IgD-negative memory B cell (primary cell): ENCODE data around the gene DKK3. TPM values are rescaled to one million over a fixed set of nuclear protein-coding genes. Genes with fewer than 3 reads are reported as not detected.

Source experiments
- H3K27ac Mint-ChIP-seq, 3 donors: one replicate each; pipeline ENCODE4 v1.8.0; 2020 to 2022; ENCODE audit warnings: mild to moderate bottlenecking in 3 of 3, mixed read lengths in 3 of 3, moderate library complexity in 1 of 3
- H3K27me3 Mint-ChIP-seq: one replicate; pipeline ENCODE4 v1.8.0; 2021; ENCODE audit warnings: mixed read lengths
- H3K36me3 Mint-ChIP-seq: one replicate; pipeline ENCODE4 v1.8.0; 2020; ENCODE audit warnings: mild to moderate bottlenecking, mixed read lengths
- H3K4me1 Mint-ChIP-seq, 3 donors: one replicate each; pipeline ENCODE4 v1.8.0; 2020 to 2022; ENCODE audit warnings: mixed read lengths in 3 of 3, mild to moderate bottlenecking in 1 of 3
- H3K4me3 Mint-ChIP-seq, 4 donors: one replicate each; pipeline ENCODE4 v1.8.0; 2020 to 2022; ENCODE audit warnings: mild to moderate bottlenecking in 4 of 4, mixed read lengths in 4 of 4, moderate library complexity in 3 of 4
- H3K9me3 Mint-ChIP-seq, 3 donors: one replicate each; pipeline ENCODE4 v1.8.0; 2020 to 2021; ENCODE audit warnings: mixed read lengths in 3 of 3, mild to moderate bottlenecking in 1 of 3
- polyA plus RNA-seq: library from polyadenylated mRNA; unstranded; fragments of 300-500 nt; fragmentation: Illumina TruSeq; gene quantifications from one replicate; pipeline ENCODE4 v1.2.3, GENCODE V29; 2021

Gene DKK3
- polyA plus RNA-seq, 1 donor from 2014 or later = not detected

- H3K9me3 Mint-ChIP-seq = no peaks in the 10 kb centered on the region
- peaks cover 0 to 12% (median 3%) of the 10 kb centered on the region in 3 donors for H3K4me1 Mint-ChIP-seq
- H3K27ac Mint-ChIP-seq = no peak overlapping the region
- peaks cover 3% of the 10 kb centered on the region for H3K27me3 Mint-ChIP-seq
- H3K4me3 Mint-ChIP-seq = no peak overlapping the region
- no peaks in the 10 kb centered on the region for H3K36me3 Mint-ChIP-seq
These were observed 44.3 kb downstream of the DKK3 start for GRCh38 chr11:11963842-11964773.

- Mint-ChIP-seq H3K4me1 (peaks cover 0 to 12% (median 3%) of the 10 kb centered on the region in 3 donors), H3K4me3 (no peak overlapping the region), H3K27me3 (peaks cover 3% of the 10 kb centered on the region), H3K9me3 (no peaks in the 10 kb centered on the region), H3K27ac (no peak overlapping the region), H3K36me3 (no peaks in the 10 kb centered on the region)
These were observed 45.4 kb downstream of the DKK3 start for GRCh38 chr11:11963067-11963466.

- Mint-ChIP-seq H3K27me3 (peaks cover 1% of the 10 kb centered on the region), H3K27ac (no peak overlapping the region), H3K36me3 (peaks cover 2% of the 10 kb centered on the region), H3K4me1 (peaks cover 0 to 12% (median 3%) of the 10 kb centered on the region in 3 donors), H3K4me3 (no peak overlapping the region), H3K9me3 (no peaks in the 10 kb centered on the region)
These were observed 46.9 kb downstream of the DKK3 start for GRCh38 chr11:11961399-11962028.

DNA sequence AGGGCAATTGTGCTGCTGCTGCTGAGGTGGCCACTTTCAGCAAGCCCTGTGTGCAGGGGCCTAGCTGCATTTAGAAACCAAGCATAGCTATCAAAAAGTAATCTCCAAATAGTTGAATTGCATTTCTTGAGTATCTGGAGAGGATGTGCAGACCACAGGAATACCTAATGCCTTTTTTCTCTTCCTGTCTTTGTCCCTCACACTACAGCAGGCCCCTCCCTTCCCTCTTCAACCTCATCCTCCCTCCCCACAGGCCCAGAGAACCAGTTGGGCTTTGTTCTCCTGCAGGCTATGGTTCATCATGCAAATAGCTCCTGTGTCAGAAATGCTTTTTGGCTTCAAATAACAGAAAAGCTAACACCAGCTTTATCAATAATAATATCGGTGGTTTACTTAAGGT lies 47.7 kb downstream of the DKK3 start:
- H3K4me1 Mint-ChIP-seq = peaks cover 0 to 12% (median 3%) of the 10 kb centered on the region in 3 donors
- no peak overlapping the region for H3K4me3 Mint-ChIP-seq
- H3K27ac Mint-ChIP-seq = peak overlapping the region in 1 of 3 donors; percentile 17
- no peaks in the 10 kb centered on the region for H3K27me3 Mint-ChIP-seq
- H3K36me3 Mint-ChIP-seq = peaks cover 8% of the 10 kb centered on the region
- H3K9me3 Mint-ChIP-seq = no peaks in the 10 kb centered on the region

- Mint-ChIP-seq H3K4me1 (peaks cover 0 to 12% (median 3%) of the 10 kb centered on the region in 3 donors), H3K36me3 (peaks cover 8% of the 10 kb centered on the region), H3K27ac (peak overlapping the region in 1 of 3 donors; percentile 91), H3K27me3 (no peaks in the 10 kb centered on the region), H3K9me3 (no peaks in the 10 kb centered on the region), H3K4me3 (no peak overlapping the region)
These were observed 48.8 kb downstream of the DKK3 start for GRCh38 chr11:11959601-11960000.

DNA sequence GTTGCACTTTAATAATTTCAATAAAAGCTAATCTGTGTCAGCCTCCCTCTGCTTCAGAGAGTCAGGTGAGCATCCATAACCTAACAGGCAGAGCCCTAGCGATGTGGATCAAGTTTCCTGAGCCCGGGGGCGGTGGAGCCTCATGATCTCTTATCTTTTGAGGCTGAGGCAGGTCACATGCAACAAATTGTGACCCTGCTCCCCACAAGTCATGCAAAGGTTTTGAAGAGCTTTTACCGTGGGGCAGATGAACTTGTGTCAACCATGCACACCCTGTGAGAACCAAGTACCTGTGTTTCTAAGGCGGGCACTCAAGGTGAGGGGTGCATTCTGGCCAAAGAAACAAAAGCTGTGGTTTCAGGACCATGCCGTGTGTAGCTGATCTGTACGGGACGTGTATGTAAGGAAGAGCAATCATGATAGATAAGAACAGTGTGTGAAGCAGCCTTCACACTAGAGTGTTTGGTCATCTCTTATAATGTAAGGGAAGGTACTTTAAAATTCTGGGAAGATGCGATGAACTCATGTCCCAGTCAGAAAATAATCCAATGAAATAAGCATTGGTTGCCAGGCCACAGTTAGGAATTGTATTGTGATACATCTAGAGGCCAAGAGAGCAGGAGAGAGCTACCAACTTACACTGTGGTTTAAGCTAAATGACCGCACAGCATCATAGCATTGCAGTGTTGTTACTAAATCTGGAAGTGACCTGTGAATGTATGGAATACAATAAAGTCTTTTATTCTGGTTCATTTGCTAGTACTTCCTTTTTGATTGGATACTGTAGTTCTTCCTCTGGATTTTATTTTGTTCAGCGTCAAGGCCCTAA lies 49.8 kb downstream of the DKK3 start:
- H3K27ac Mint-ChIP-seq = no peak overlapping the region
- no peaks in the 10 kb centered on the region for H3K27me3 Mint-ChIP-seq
- H3K36me3 Mint-ChIP-seq = peaks cover 8% of the 10 kb centered on the region
- H3K4me3 Mint-ChIP-seq = no peak overlapping the region
- no peaks in the 10 kb centered on the region for H3K9me3 Mint-ChIP-seq
- H3K4me1 Mint-ChIP-seq = peaks cover 0 to 12% (median 3%) of the 10 kb centered on the region in 3 donors

DNA sequence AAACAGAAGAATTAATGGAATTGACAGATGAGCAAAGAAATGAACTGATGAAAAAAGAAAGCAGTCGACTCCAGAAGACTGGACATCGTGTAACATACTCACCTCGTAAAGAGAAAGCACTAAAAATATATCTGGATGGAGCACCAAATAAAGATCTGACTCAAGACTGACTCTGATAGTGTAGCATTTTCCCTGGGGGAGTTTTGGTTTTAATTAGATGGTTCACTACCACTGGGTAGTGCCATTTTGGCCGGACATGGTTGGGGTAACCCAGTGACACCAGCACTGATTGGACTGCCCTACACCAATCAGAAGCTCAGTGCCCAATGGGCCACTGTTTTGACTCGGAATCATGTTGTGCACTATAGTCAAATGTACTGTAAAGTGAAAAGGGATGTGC lies 52.4 kb downstream of the DKK3 start:
- peaks cover 0 to 10% (median 3%) of the 10 kb centered on the region in 3 donors for H3K4me1 Mint-ChIP-seq
- H3K27me3 Mint-ChIP-seq = no peaks in the 10 kb centered on the region
- no peak overlapping the region for H3K27ac Mint-ChIP-seq
- no peak overlapping the region for H3K4me3 Mint-ChIP-seq
- no peaks in the 10 kb centered on the region for H3K9me3 Mint-ChIP-seq
- peaks cover 11% of the 10 kb centered on the region for H3K36me3 Mint-ChIP-seq

DNA sequence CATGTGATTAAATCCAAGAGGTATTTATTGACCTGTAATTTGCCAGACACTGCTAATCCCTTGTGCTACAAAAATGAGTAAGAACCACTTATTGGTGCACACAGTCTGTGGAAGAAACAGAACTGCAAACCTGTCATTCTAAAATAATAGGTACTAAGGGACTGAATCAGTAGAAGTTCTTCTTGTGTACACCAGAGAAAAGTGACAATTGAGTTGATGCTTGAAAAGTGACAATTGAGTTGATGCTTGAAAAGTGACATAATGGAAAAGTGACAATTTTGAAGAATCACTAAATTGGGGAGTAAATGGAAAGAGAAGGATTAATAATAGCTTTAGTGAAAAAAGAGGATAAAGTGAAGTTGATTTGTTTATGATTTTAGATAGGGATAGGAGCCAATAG lies 56.4 kb downstream of the DKK3 start:
- no peaks in the 10 kb centered on the region for H3K4me1 Mint-ChIP-seq
- H3K27me3 Mint-ChIP-seq = no peaks in the 10 kb centered on the region
- no peaks in the 10 kb centered on the region for H3K9me3 Mint-ChIP-seq
- peaks cover 11% of the 10 kb centered on the region for H3K36me3 Mint-ChIP-seq
- H3K27ac Mint-ChIP-seq = no peak overlapping the region
- H3K4me3 Mint-ChIP-seq = no peak overlapping the region

DNA sequence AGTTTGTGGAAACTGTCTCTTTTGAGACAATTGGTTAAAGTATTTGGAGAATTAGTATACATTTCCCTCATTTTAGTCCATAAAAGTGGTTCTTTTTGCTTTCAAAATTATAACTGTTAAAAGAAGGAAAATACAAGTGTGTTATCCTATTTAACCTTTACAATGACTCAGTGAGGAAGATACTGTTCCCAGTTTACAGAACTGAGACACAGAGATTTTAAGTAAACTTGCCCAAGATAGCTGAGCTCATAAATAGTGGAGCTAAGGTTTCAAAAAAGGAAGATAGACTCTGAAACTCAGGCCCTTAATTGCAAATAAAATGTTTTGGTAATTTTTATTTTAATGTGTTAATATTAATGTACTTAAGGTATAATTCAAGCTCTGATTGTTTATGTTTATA lies 58.9 kb downstream of the DKK3 start:
- no peaks in the 10 kb centered on the region for H3K4me1 Mint-ChIP-seq
- H3K36me3 Mint-ChIP-seq = peaks cover 9% of the 10 kb centered on the region
- no peaks in the 10 kb centered on the region for H3K9me3 Mint-ChIP-seq
- no peak overlapping the region for H3K4me3 Mint-ChIP-seq
- H3K27ac Mint-ChIP-seq = no peak overlapping the region
- no peaks in the 10 kb centered on the region for H3K27me3 Mint-ChIP-seq

- peak overlapping the region in 1 of 3 donors; percentile 47 for H3K27ac Mint-ChIP-seq
- H3K36me3 Mint-ChIP-seq = peaks cover 9% of the 10 kb centered on the region
- no peak overlapping the region for H3K4me3 Mint-ChIP-seq
- H3K27me3 Mint-ChIP-seq = no peaks in the 10 kb centered on the region
- H3K9me3 Mint-ChIP-seq = no peaks in the 10 kb centered on the region
- no peaks in the 10 kb centered on the region for H3K4me1 Mint-ChIP-seq
These were observed 60.0 kb downstream of the DKK3 start for GRCh38 chr11:11948242-11948947.

DNA sequence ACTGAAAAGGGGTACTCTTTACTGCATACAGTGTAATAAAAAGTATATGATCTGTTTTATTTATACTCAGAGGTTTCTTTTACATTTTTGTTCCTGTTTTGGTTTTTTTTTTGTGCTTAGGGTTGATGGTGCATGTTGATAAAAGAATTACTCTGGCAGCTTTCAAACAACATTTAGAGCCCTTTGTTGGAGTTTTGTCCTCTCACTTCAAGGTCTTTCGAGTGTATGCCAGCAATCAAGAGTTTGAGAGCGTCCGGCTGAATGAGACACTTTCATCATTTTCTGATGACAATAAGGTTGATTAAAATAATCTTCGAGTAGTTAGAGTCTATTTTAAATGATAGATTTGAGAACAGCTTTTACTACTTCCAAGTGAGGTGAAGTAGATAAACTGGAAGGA lies 60.6 kb downstream of the DKK3 start:
- Mint-ChIP-seq H3K27ac (peak overlapping the region in 1 of 3 donors; percentile 47), H3K27me3 (no peaks in the 10 kb centered on the region), H3K9me3 (no peaks in the 10 kb centered on the region), H3K36me3 (peaks cover 7% of the 10 kb centered on the region), H3K4me1 (no peaks in the 10 kb centered on the region), H3K4me3 (no peak overlapping the region)

DNA sequence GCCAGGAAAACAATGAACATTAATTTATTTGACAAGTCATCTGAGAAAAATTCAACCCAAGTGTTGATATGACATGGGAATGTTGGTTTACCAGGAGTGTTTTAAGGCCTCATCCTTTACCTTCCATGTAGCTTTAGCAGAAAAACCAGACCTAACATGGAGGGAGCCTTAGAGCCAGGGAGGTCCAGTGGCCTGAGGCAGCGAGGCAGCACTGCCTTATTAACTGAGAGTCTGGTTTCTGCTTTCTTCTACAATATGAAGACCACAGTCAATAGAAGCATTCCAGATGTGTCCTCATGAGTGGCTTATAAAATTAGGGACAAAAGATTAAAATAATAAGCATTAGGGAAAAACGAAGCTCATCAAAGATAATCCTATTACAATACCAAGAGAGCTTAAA lies 61.5 kb downstream of the DKK3 start:
- H3K27me3 Mint-ChIP-seq = no peaks in the 10 kb centered on the region
- H3K36me3 Mint-ChIP-seq = peaks cover 7% of the 10 kb centered on the region
- H3K4me3 Mint-ChIP-seq = no peak overlapping the region
- no peaks in the 10 kb centered on the region for H3K4me1 Mint-ChIP-seq
- no peak overlapping the region for H3K27ac Mint-ChIP-seq
- no peaks in the 10 kb centered on the region for H3K9me3 Mint-ChIP-seq

DNA sequence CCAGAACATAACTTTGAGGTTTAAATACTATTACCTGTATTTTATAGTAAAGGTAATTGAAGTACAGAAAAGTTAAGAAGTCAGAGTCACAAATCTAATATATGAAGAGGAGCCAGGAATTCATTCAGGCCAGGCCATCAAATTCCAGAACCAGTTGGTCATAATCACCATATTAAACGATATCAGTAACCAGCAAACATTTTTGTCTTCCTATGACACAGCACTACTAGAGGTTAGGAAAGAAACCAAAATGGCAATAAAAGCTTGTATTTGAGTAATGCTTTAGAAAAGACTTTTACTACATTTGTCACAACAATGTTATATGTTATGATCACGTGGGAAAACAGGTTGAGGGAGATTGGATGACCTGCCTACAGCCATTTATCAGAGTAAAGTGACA lies 62.2 kb downstream of the DKK3 start:
- Mint-ChIP-seq H3K4me1 (no peaks in the 10 kb centered on the region), H3K4me3 (no peak overlapping the region), H3K36me3 (peaks cover 6% of the 10 kb centered on the region), H3K27me3 (no peaks in the 10 kb centered on the region), H3K27ac (no peak overlapping the region), H3K9me3 (no peaks in the 10 kb centered on the region)

- H3K4me3 Mint-ChIP-seq = no peak overlapping the region
- no peaks in the 10 kb centered on the region for H3K27me3 Mint-ChIP-seq
- H3K9me3 Mint-ChIP-seq = no peaks in the 10 kb centered on the region
- no peaks in the 10 kb centered on the region for H3K4me1 Mint-ChIP-seq
- peaks cover 6% of the 10 kb centered on the region for H3K36me3 Mint-ChIP-seq
- no peak overlapping the region for H3K27ac Mint-ChIP-seq
These were observed 64.0 kb downstream of the DKK3 start for GRCh38 chr11:11944444-11944843.
